IPS-NIHi11 (cell line): ENCODE data around the gene TMEM234.
"Not testable (repeated sequence)": the region's sequence is repeated elsewhere in the genome, so short reads cannot be mapped to it uniquely, and the experiment has no call there.

Experiments used
- DNase-seq: peaks from one replicate; pipeline ENCODE4 v3.0.0; 2012; ENCODE audit warnings: mixed read lengths, low spot score

TMEM234 gene

GRCh38 chr1:32221980-32222755 lies at the start of gene TMEM234, which contains the start of gene EIF3I:
TMEM234 (minus strand) TSS chr1:32222353; CDS start chr1:32222322, 31 bp downstream.
EIF3I (plus strand) TSS chr1:32222407; CDS start chr1:32222442, 35 bp downstream.
- DNase-seq: peak; percentile 95

- no peak for DNase-seq
Observed at GRCh38 chr1:32269744-32270143, 47.6 kb upstream of the TMEM234 start.

- DNase-seq: no peak
Observed at GRCh38 chr1:32266921-32267591, 44.9 kb upstream of the TMEM234 start.

- no peak for DNase-seq
Observed at GRCh38 chr1:32265846-32266245, 43.7 kb upstream of the TMEM234 start.

GRCh38 chr1:32263744-32264143 lies 41.6 kb upstream of the TMEM234 start:
- DNase-seq: no peak

GRCh38 chr1:32263236-32263593 lies 41.1 kb upstream of the TMEM234 start:
- DNase-seq: not testable (repeated sequence)

GRCh38 chr1:32257227-32257508 lies 35.0 kb upstream of the TMEM234 start:
- no peak for DNase-seq

- no peak for DNase-seq
Observed at GRCh38 chr1:32256473-32257226, 34.5 kb upstream of the TMEM234 start.

- no peak for DNase-seq
Observed at GRCh38 chr1:32255072-32256071, 33.2 kb upstream of the TMEM234 start.

GRCh38 chr1:32250893-32251716 lies 29.0 kb upstream of the TMEM234 start, which contains the start of gene LCK:
LCK (plus strand) TSS chr1:32251265; CDS start chr1:32274330, 23,065 bp downstream.
- no peak for DNase-seq

- peak; percentile 39 for DNase-seq
Observed at GRCh38 chr1:32249831-32250525, 27.8 kb upstream of the TMEM234 start.

- peak; percentile 95 for DNase-seq
Observed at GRCh38 chr1:32247983-32248889, 26.1 kb upstream of the TMEM234 start.

GRCh38 chr1:32247452-32247851 lies 25.3 kb upstream of the TMEM234 start:
- no peak for DNase-seq

GRCh38 chr1:32246888-32247273 lies 24.7 kb upstream of the TMEM234 start, which contains the start of gene FAM167B:
FAM167B (plus strand) TSS chr1:32247222; CDS start chr1:32247422, 200 bp downstream.
- no peak for DNase-seq

- DNase-seq: no peak
Observed at GRCh38 chr1:32242341-32242851, 20.2 kb upstream of the TMEM234 start.

GRCh38 chr1:32241001-32241763 lies 19.0 kb upstream of the TMEM234 start:
- DNase-seq: peak; percentile 62

- DNase-seq: peak; percentile 89
Observed at GRCh38 chr1:32240140-32240951, 18.2 kb upstream of the TMEM234 start.
